GM12891 (cell line): ENCODE results near the gene DAB2IP.

Source experiments
- POLR2A ChIP-seq: IDR thresholded peaks from 2 replicates; pipeline ENCODE4 v1.6.1; 2011; ENCODE audit warnings: low read depth, low read length, control low read depth
- POLR2AphosphoS5 ChIP-seq: IDR thresholded peaks from 2 replicates; pipeline ENCODE4 v1.6.1; 2011; ENCODE audit warnings: low read depth, low read length, control low read depth
- TAF1 ChIP-seq: IDR thresholded peaks from 2 replicates; pipeline ENCODE4 v1.6.1; 2011; ENCODE audit warnings: low read depth, low read length, control low read depth

DNA sequence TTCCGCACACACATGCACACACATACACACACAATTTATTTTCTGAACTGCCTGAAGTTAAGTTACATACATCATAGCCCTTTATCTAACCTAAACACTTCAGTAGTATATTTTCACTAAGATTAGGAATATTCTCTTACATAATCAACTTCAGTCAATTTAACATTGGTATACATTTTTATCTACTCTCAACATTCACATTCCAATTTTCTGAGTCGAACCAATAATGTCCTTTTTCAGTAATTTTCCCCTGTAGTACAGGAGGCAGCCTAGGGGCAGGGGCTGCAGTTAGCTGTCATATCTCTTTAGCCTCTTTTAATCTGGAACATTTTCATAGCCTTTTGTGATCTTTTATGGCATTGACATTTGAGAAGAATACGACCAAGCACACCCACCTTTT is 150.1 kb downstream of the DAB2IP start:
- no peak for TF ChIP-seq POLR2AphosphoS5
- TF ChIP-seq POLR2A = no peak
- TF ChIP-seq TAF1 = no peak
